Parathyroid adenoma (tissue), 2 donors: Measurements from ENCODE around the gene TRAPPC2L.

ENCODE experiments used
- H2AFZ ChIP-seq: fragments of 300-600 bp; sonication (generic); one replicate; pipeline ENCODE4 v1.7.0; 2017; ENCODE audit warnings: antibody characterized with exemption, mild to moderate bottlenecking
- H3K27ac ChIP-seq: fragments of 300-600 bp; sonication (generic); one replicate; pipeline ENCODE4 v1.7.0; 2017
- H3K27me3 ChIP-seq: fragments of 300-600 bp; sonication (generic); one replicate; pipeline ENCODE4 v1.7.0; 2017; ENCODE audit warnings: low read length; ENCODE audit not compliant: control insufficient read depth, insufficient read depth
- H3K36me3 ChIP-seq: fragments of 300-600 bp; sonication (generic); one replicate; pipeline ENCODE4 v1.7.0; 2017; ENCODE audit warnings: low read length; ENCODE audit not compliant: control insufficient read depth, insufficient read depth
- H3K4me1 ChIP-seq: fragments of 300-600 bp; sonication (generic); one replicate; pipeline ENCODE4 v1.7.0; 2017; ENCODE audit warnings: control low read depth
- H3K4me2 ChIP-seq: fragments of 300-600 bp; sonication (generic); one replicate; pipeline ENCODE4 v1.7.0; 2017; ENCODE audit warnings: low read length
- H3K4me3 ChIP-seq: fragments of 300-600 bp; sonication (generic); one replicate; pipeline ENCODE4 v1.7.0; 2017; ENCODE audit warnings: low read depth, low read length
- H3K79me2 ChIP-seq: fragments of 300-600 bp; sonication (generic); one replicate; pipeline ENCODE4 v1.7.0; 2017; ENCODE audit warnings: control low read depth
- H3K9ac ChIP-seq: fragments of 300-600 bp; sonication (generic); one replicate; pipeline ENCODE4 v1.7.0; 2017; ENCODE audit warnings: mild to moderate bottlenecking
- H3K9me3 ChIP-seq: fragments of 300-600 bp; sonication (generic); one replicate; pipeline ENCODE4 v1.7.0; 2017; ENCODE audit warnings: low read length; ENCODE audit not compliant: control insufficient read depth
- CTCF ChIP-seq: fragments of 300-600 bp; sonication (generic); IDR thresholded peaks from one replicate; pipeline ENCODE4 v1.7.0; 2017; ENCODE audit warnings: antibody characterized with exemption, mild to moderate bottlenecking
- donor health status: primary hyperparathyroidism.

Gene TRAPPC2L

GRCh38 chr16:88834670-88835069 lies 22.3 kb upstream of the TRAPPC2L start:
- Histone ChIP-seq H3K79me2 (no peaks in the 10 kb centered on the region), H3K4me1 (no peaks in the 10 kb centered on the region), H3K9me3 (no peaks in the 10 kb centered on the region), H3K4me2 (no peak overlapping the region), H3K27ac (no peak overlapping the region), H3K27me3 (no peaks in the 10 kb centered on the region), H3K9ac (no peak overlapping the region), H2AFZ (no peak overlapping the region), H3K36me3 (no peaks in the 10 kb centered on the region), H3K4me3 (no peak overlapping the region)
- no peak for TF ChIP-seq CTCF

DNA sequence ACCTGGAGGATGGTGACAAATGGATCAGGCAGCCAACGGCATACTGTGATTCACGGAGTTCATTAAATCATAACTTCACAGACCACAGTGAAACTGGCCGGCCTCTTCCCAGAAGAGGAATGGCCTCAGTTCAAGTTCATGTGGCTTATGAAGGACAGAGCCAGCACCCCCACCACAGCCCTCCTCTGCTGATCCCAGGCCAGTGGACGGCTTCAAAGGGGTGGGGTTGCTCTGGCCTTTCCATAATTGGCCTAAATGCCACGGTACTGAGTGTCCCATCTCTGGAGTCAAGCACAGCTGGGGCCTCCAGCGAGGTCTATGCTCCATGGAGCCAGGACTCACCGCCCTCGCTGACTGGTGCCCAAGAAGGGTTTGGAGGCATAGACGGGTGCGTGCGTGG lies 21.5 kb upstream of the TRAPPC2L start:
- no peaks in the 10 kb centered on the region for H3K27me3 ChIP-seq
- H3K79me2 ChIP-seq: no peaks in the 10 kb centered on the region
- H3K36me3 ChIP-seq: no peaks in the 10 kb centered on the region
- no peak overlapping the region for H3K4me3 ChIP-seq
- TF ChIP-seq CTCF: no peak
- no peak overlapping the region for H3K27ac ChIP-seq
- H2AFZ ChIP-seq: no peak overlapping the region
- H3K4me2 ChIP-seq: no peak overlapping the region
- H3K9me3 ChIP-seq: no peaks in the 10 kb centered on the region
- no peaks in the 10 kb centered on the region for H3K4me1 ChIP-seq
- H3K9ac ChIP-seq: no peak overlapping the region

DNA sequence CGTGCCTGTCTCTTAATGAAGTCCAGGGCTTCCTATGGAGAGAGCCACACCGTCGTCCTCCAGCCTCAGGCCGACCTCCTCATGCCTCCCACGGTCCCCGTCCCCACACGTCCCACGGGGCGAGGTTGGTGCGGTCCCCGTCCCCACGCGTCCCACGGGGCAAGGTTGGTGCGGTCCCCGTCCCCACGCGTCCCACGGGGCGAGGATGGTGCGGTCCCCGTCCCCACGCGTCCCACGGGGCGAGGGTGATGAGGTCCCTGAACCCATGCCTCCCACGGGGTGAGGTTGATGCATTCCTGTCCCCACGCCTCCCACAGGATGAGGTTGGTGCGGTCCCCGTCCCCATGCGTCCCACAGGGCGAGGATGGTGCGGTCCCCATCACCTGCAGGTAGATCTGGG lies 21.1 kb upstream of the TRAPPC2L start:
- Histone ChIP-seq H3K4me3 (no peak overlapping the region), H3K27me3 (no peaks in the 10 kb centered on the region), H2AFZ (no peak overlapping the region), H3K27ac (no peak overlapping the region), H3K36me3 (no peaks in the 10 kb centered on the region), H3K9me3 (no peaks in the 10 kb centered on the region), H3K4me1 (no peaks in the 10 kb centered on the region), H3K4me2 (no peak overlapping the region), H3K9ac (no peak overlapping the region), H3K79me2 (no peaks in the 10 kb centered on the region)
- TF ChIP-seq CTCF: no peak

DNA sequence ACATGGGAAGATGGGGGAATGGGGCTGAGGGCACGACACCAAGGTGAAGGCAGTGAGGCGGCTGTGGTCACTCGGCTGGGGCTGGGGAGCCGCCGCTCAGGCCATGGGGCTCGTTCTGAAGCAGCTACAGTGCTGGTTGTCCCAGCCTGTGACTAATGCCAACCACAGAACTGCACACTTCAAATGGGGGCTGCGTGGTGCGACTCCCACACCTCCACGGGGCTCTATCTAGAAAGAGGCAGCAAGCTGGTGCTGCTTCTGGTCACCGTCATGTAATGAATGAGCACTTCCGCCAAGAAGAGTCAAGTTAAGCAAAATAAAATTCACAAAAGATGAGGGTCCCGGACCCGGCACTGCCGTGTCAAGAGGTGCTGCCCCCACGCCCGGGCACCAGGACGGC lies 20.1 kb upstream of the TRAPPC2L start:
- Histone ChIP-seq H2AFZ (no peak overlapping the region), H3K9ac (no peak overlapping the region), H3K27me3 (no peaks in the 10 kb centered on the region), H3K4me2 (no peak overlapping the region), H3K4me1 (no peaks in the 10 kb centered on the region), H3K27ac (no peak overlapping the region), H3K79me2 (no peaks in the 10 kb centered on the region), H3K4me3 (no peak overlapping the region), H3K9me3 (no peaks in the 10 kb centered on the region), H3K36me3 (no peaks in the 10 kb centered on the region)
- no peak for TF ChIP-seq CTCF

- H2AFZ ChIP-seq: no peak overlapping the region
- TF ChIP-seq CTCF: no peak
- H3K9me3 ChIP-seq: no peaks in the 10 kb centered on the region
- no peak overlapping the region for H3K4me3 ChIP-seq
- no peak overlapping the region for H3K4me2 ChIP-seq
- no peaks in the 10 kb centered on the region for H3K27me3 ChIP-seq
- no peaks in the 10 kb centered on the region for H3K79me2 ChIP-seq
- no peaks in the 10 kb centered on the region for H3K36me3 ChIP-seq
- H3K4me1 ChIP-seq: no peaks in the 10 kb centered on the region
- no peak overlapping the region for H3K27ac ChIP-seq
- H3K9ac ChIP-seq: no peak overlapping the region
Observed at GRCh38 chr16:88837806-88838205, 19.1 kb upstream of the TRAPPC2L start.
